ENCODE data around the gene A4GNT.

Gene A4GNT

GRCh38 chr3:138078901-138079344, 53.3 kb downstream of the A4GNT start:
- no peak for DNase-seq (ENCODE audit: low spot score)

GRCh38 chr3:138078096-138078495, 54.1 kb downstream of the A4GNT start:
- DNase-seq (ENCODE audit: low spot score): no peak

Measured in HuH-7.5 (cell line).